ENCODE results near the gene AKR1C1.
"Not testable (repeated sequence)": the region's sequence is repeated elsewhere in the genome, so short reads cannot be mapped to it uniquely, and the experiment has no call there.

The AKR1C1 gene

DNA sequence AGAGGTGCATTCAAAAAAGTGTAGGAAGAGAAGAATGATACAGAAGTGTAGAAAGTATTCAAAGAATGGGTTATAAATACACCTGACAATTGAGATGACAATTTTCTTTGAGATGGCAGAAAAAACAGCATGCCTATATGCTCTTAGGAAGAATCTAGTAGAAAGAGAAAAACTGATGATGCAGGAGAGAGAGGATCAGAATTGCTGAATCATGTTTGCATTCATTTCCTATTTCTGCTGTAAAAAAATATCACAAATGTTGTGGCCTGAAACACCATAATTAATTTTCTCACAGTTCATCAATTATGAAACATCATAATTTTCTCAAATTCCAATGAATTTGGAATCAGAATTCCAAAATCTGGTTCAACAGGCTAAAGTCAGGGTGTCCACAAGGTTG, 9.8 kb upstream of the AKR1C1 start:
- TF ChIP-seq, protein P1, sequence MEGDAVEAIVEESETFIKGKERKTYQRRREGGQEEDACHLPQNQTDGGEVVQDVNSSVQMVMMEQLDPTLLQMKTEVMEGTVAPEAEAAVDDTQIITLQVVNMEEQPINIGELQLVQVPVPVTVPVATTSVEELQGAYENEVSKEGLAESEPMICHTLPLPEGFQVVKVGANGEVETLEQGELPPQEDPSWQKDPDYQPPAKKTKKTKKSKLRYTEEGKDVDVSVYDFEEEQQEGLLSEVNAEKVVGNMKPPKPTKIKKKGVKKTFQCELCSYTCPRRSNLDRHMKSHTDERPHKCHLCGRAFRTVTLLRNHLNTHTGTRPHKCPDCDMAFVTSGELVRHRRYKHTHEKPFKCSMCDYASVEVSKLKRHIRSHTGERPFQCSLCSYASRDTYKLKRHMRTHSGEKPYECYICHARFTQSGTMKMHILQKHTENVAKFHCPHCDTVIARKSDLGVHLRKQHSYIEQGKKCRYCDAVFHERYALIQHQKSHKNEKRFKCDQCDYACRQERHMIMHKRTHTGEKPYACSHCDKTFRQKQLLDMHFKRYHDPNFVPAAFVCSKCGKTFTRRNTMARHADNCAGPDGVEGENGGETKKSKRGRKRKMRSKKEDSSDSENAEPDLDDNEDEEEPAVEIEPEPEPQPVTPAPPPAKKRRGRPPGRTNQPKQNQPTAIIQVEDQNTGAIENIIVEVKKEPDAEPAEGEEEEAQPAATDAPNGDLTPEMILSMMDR (IDR thresholded peaks at IDR 0.05; ENCODE audit: extremely low read depth, insufficient read depth, missing control alignments): no peak
- in situ Hi-C loops (cut with MboI; ENCODE audit: low pct_unique_long_range_greater_than_20kb, low sequenced_read_pairs, unreplicated experiment): no loop called here
- DNase-seq (ENCODE audit: low spot score): no peak

DNA sequence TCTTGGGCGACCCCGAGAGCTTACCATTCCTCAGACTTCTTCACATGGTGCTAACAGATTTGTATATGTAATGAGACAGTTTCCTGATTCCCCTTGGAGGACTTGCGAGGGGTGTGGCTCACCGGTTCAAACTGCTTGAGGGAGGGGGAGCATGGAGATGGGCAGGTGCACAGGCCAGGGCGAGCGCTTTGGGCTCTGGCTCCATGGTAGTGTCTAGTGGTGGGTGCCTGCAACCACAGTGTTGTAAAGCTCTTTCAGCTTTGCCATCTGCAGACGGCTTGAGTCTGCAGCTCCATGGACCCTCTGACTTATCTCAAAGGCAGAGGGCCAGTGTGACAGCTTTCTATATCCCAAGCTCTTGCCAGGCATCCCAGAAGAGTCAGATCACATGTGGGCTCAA, 7.1 kb upstream of the AKR1C1 start:
- in situ Hi-C loops (cut with MboI; ENCODE audit: low pct_unique_long_range_greater_than_20kb, low sequenced_read_pairs, unreplicated experiment); DNase-seq (ENCODE audit: low spot score): not testable (repeated sequence)

DNA sequence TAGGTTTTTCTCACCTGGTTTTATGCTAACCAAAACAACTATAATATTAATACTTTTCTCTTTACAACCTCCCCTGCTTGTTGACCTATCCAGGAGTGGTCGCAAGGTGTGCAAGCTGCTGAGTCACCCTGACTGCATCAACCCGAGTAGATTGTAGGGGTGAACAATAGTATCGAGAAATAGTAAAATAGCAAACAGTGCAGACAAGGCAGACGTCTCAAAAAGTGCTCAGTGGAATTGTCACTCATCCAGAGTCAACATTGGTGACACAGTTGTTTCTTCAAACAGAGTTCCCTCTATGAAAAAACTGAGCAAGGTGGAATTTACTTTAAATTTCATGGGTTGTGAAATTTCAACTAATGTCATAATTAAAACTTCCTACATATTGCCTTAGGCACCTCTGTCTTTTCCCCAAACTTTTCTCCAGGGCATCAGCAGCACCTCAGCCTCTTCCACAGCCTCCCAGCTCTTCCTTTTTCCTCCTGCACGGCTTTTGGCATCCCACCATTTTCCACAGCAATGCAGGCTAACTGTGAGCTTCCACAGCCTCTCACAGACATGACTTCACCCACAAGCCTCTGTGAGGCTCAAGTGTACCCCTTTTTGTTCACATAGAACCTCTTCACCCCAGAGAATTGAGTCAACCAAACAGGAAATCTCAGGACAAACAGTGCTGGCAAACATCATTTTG, 6.1 kb upstream of the AKR1C1 start:
- DNase-seq (ENCODE audit: low spot score); in situ Hi-C loops (cut with MboI; ENCODE audit: low pct_unique_long_range_greater_than_20kb, low sequenced_read_pairs, unreplicated experiment): not testable (repeated sequence)

DNA sequence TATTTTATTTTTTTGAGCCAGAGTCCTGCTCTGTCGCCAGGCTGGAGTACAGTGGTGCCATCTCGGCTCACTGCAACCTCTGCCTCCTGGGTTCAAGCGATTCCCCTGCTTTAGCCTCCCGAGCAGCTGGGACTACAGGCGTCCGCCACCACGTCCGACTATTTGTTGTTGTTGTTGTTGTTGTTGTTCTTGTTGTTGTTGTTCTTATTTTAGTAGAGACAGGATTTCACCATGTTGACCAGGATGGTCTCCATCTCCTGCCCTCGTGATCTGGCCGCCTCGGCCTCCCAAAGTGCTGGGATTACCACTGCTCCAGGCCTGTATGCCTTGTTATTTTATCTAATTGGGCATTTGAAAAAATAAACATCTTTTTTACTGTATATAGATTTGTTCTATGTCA, 1.7 kb upstream of the AKR1C1 start:
- DNase-seq (ENCODE audit: low spot score); in situ Hi-C loops (cut with MboI; ENCODE audit: low pct_unique_long_range_greater_than_20kb, low sequenced_read_pairs, unreplicated experiment): not testable (repeated sequence)

DNA sequence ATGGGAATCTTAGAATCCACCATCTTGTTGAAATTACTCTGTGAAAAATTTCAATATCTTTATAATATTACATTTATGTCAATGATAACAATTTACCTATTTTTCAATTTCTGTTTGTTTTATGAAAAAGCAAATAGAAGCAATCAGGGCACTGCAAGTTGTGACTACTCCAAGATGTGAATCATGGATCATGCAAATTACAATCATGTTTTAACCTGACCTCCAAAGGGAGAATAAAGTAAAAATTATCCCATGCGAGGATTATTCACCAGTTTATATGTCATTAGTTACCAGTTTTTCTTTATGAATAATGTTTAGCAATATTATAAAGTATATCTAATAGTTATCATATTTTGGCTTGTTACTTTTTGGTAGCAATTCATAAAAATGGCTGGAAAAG, 907 bp upstream of the AKR1C1 start:
- in situ Hi-C loops (cut with MboI; ENCODE audit: low pct_unique_long_range_greater_than_20kb, low sequenced_read_pairs, unreplicated experiment); DNase-seq (ENCODE audit: low spot score): not testable (repeated sequence)

DNA sequence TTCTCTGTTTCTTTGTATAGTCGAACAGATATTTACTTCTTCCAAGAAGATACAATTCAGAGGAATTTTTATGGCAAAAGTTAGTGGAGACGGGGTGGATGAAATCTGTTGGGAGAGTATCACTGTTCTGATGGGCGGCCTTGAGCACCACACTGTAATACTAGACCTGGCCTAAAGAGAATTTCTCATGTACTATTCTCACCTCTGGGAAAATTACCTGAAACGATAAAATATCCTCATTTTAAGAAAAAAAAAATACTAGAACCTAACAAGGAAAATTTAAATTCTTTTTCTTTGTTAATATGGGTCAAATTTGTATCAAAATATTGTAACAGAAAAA, 570 bp downstream of the AKR1C1 start:
- in situ Hi-C loops (cut with MboI; ENCODE audit: low pct_unique_long_range_greater_than_20kb, low sequenced_read_pairs, unreplicated experiment); DNase-seq (ENCODE audit: low spot score): not testable (repeated sequence)

DNA sequence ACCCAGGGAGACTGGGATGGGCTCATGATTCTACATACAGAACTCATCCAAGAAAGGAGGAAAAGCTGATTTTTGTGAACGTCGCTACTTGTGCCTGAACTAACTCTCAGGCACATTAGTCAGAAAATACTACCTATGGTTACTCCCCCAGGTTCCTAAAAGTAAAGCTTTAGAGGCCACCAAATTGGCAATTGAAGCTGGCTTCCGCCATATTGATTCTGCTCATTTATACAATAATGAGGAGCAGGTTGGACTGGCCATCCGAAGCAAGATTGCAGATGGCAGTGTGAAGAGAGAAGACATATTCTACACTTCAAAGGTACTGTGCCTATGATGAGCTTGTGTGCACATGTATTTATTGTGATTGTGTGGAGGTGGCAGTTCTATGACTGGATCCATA, 2.5 kb downstream of the AKR1C1 start:
- in situ Hi-C loops (cut with MboI; ENCODE audit: low pct_unique_long_range_greater_than_20kb, low sequenced_read_pairs, unreplicated experiment); DNase-seq (ENCODE audit: low spot score): not testable (repeated sequence)

DNA sequence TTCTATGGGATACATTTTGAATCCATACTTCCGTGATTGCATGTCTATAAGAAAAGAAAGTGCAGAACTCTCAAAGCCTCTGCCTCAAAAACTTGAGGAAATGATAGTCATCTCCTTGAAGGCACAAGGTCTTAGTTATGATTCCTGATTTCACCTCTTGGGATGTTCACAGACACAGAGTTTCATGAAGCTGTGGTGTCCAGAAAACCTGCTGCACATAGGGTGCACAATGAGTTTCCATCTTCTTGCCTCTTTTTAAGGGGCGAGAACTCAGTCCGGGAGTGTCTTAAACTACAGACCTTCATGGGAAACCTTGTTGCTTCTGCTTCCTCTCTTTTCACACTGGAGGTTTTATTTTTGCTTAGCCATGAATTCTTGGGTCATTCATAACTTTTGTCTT, 4.0 kb downstream of the AKR1C1 start:
- in situ Hi-C loops (cut with MboI; ENCODE audit: low pct_unique_long_range_greater_than_20kb, low sequenced_read_pairs, unreplicated experiment); DNase-seq (ENCODE audit: low spot score): not testable (repeated sequence)

DNA sequence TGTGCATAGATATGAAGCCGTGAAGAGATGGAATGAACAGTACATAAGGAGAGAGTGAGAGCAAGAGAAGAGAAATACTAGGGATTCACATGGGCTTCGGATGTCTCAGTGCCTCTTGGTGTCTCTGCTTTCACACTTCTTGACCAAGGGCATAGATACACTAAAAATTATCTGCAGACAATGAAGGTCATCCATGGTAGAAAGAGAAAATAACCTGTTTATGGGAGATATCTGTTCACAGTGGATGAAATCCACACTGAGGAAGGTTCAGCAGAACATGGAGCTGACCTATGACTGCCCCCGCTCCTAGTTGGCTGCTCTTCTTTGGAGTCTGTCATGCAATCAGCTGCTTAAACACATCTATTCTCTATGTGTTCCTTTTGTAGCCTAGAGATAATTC, 6.1 kb downstream of the AKR1C1 start:
- in situ Hi-C loops (cut with MboI; ENCODE audit: low pct_unique_long_range_greater_than_20kb, low sequenced_read_pairs, unreplicated experiment); DNase-seq (ENCODE audit: low spot score): not testable (repeated sequence)

DNA sequence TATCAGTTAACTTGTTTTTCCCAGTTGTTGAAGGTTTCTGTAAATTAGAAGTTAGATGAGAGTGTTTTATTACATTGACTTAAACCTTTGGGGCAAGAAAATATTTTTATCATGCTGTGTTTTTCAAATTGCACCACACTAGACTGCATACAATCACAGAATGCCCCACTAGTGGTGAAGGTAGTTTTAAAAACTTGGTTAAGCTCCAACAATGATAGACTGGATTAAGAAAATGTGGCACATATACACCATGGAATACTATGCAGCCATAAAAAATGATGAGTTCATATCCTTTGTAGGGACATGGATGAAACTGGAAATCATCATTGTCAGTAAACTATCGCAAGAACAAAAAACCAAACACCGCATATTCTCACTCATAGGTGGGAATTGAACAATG, 7.1 kb downstream of the AKR1C1 start:
- in situ Hi-C loops (cut with MboI; ENCODE audit: low pct_unique_long_range_greater_than_20kb, low sequenced_read_pairs, unreplicated experiment); DNase-seq (ENCODE audit: low spot score): not testable (repeated sequence)

DNA sequence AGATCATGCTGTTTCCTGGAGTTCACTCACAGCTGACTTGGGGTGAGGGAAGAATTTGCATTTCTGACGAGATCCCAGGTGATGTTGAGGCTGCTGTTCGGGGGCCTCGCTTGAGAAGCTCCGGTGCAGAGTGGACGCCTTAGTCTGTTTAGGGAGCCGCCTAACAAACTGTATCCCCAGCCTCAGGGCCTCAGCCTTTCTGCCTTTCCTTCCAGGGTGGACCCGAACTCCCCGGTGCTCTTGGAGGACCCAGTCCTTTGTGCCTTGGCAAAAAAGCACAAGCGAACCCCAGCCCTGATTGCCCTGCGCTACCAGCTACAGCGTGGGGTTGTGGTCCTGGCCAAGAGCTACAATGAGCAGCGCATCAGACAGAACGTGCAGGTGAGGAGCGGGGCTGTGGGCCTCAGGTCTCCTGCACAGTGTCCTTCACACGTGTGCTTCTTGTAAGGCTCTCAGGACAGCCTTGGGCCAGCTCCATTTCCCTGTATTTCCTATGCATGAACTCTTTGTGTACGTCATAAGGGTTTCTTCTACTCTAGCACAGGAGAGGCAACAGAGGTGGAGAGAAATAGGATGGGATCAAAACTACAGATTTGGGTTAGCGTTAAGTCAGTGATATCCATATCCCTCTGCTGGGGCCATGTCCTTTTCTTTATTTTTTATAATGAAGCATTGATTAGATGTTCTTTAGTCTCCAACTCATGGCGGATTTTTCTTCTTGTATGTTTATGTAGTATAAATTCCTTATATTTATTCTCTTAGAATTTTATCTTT, 9.3 kb downstream of the AKR1C1 start:
- DNase-seq (ENCODE audit: low spot score); in situ Hi-C loops (cut with MboI; ENCODE audit: low pct_unique_long_range_greater_than_20kb, low sequenced_read_pairs, unreplicated experiment): not testable (repeated sequence)

DNA sequence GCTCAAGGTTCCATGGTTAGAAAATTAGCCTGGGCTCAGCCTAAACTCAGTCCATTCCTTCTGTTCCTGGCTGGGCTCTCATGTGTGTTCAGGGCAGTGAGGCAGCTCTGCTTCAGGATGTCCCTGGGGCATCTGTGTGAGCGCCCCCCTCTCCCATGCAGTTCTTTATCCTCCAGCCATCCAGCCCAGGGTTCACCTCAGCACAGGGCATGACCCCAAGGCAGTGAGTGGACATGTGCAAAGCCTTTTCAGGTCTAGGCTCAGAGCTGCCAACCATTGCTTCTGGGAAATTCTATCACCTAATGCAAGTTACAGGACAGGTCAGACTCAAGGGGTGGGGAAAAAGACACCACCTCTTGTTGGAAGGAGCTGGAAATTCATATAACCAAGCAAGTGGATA, 10.1 kb downstream of the AKR1C1 start:
- in situ Hi-C loops (cut with MboI; ENCODE audit: low pct_unique_long_range_greater_than_20kb, low sequenced_read_pairs, unreplicated experiment): not testable (repeated sequence)

DNA sequence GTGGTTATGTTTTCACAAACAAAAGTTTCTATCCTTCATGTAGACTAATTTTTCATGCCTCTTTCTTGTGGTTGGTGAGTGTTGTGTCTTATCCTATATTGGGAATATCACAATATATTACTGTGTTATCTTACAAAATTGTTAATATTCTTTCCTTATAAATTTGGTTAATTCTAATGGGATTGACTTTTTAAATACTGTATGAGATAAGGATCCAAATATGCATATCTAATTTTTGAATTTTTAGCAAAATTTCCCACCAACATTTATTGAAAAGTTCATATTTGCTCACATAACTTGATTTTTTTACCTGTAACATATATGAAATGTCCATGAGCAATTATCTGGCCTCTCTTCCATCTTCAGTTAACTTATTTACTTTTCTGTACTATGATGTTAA, 11.2 kb downstream of the AKR1C1 start:
- in situ Hi-C loops (cut with MboI; ENCODE audit: low pct_unique_long_range_greater_than_20kb, low sequenced_read_pairs, unreplicated experiment); DNase-seq (ENCODE audit: low spot score): not testable (repeated sequence)

More for the DNA sequence above, 10.1 kb downstream of the AKR1C1 start:
- DNase-seq (ENCODE audit: low spot score): not testable (repeated sequence)
